SK-N-SH (cell line): ENCODE measurements around the gene HPRT1. TPM values are rescaled to one million over a fixed set of nuclear protein-coding genes. Genes with fewer than 3 reads are reported as not detected.

Experiments
- CTCF ChIA-PET: fragments of 300-600, 350-600 bp; formaldehyde crosslinking; extraction: SDS; loops from one replicate; lab custom pipeline; 2021; lab: Yijun Ruan, JAX
- POLR2A ChIA-PET: fragments of 350-600 bp; sonication (Branson Sonifier 250); formaldehyde crosslinking; extraction: SDS; loops from one replicate; lab custom pipeline; 2020; ENCODE audit warnings: antibody characterized with exemption, inconsistent platforms; lab: Yijun Ruan, JAX
- DNase-seq: peaks from one replicate; pipeline ENCODE4 v3.0.0; 2012
- H2AFZ ChIP-seq: fragments of 200-600 bp; sonication (generic); 2 replicates; pipeline ENCODE4 v1.8.1; 2016; ENCODE audit warnings: antibody characterized with exemption, mild to moderate bottlenecking, low read depth
- H3F3A ChIP-seq: fragments of 200-600 bp; sonication (generic); replicated peaks from 2 replicates; pipeline ENCODE3; 2016; ENCODE audit warnings: antibody characterized with exemption, mild to moderate bottlenecking; ENCODE audit not compliant: insufficient read depth
- H3K27ac ChIP-seq, 2 experiments: fragments of 200-500 bp in 1 of 2; fragments of 200-600 bp in 1 of 2; sonication (Bioruptor generic) in 1 of 2; sonication (generic), shearing (Covaris generic) in 1 of 2; 2 replicates each; pipeline versions ENCODE4 v1.5.1 to v1.6.1; 2014 to 2016; ENCODE audit warnings: low read depth in 2 of 2, inconsistent platforms in 1 of 2, low read length in 1 of 2, mild to moderate bottlenecking in 1 of 2, mixed read lengths in 1 of 2
- H3K27me3 ChIP-seq: fragments of 200-600 bp; sonication (generic), shearing (Covaris generic); 2 replicates; pipeline ENCODE4 v1.6.1; 2016; ENCODE audit warnings: mixed run types; ENCODE audit not compliant: insufficient read depth
- H3K36me3 ChIP-seq, 2 experiments: fragments of 200-500 bp in 1 of 2; fragments of 200-600 bp in 1 of 2; sonication (Bioruptor generic) in 1 of 2; sonication (generic) in 1 of 2; replicated peaks in 1 of 2; 2 replicates each; pipeline versions ENCODE3 to v1.5.1; 2014 to 2016; ENCODE audit warnings: low read length in 1 of 2, mild to moderate bottlenecking in 1 of 2; ENCODE audit not compliant: insufficient read depth in 2 of 2, control insufficient read depth in 1 of 2
- H3K4me1 ChIP-seq, 2 experiments: fragments of 200-500 bp in 1 of 2; fragments of 200-600 bp in 1 of 2; sonication (Bioruptor generic) in 1 of 2; sonication (generic), shearing (Covaris generic) in 1 of 2; 2 replicates each; pipeline versions ENCODE4 v1.5.1 to v1.6.1; 2014 to 2016; ENCODE audit warnings: low read depth in 1 of 2, low read length in 1 of 2, mixed run types in 1 of 2; ENCODE audit not compliant: insufficient read depth in 2 of 2, control insufficient read depth in 1 of 2
- H3K4me2 ChIP-seq: fragments of 200-600 bp; sonication (generic), shearing (Covaris generic); 2 replicates; pipeline ENCODE4 v1.6.1; 2017; ENCODE audit warnings: mixed run types
- H3K4me3 ChIP-seq, 2 experiments: fragments of 200-500 bp in 1 of 2; fragments of 200-600 bp in 1 of 2; sonication (Bioruptor generic) in 1 of 2; sonication (generic), shearing (Covaris generic) in 1 of 2; 2 replicates each; pipeline versions ENCODE4 v1.5.1 to v1.8.1; 2014 to 2016; ENCODE audit warnings: low read depth in 2 of 2, inconsistent platforms in 1 of 2, low read length in 1 of 2, mild to moderate bottlenecking in 1 of 2, mixed read lengths in 1 of 2, moderate library complexity in 1 of 2
- H3K79me2 ChIP-seq: fragments of 200-600 bp; sonication (generic); 2 replicates; pipeline ENCODE4 v1.8.1; 2017; ENCODE audit warnings: mild to moderate bottlenecking; ENCODE audit not compliant: insufficient read depth
- H3K9ac ChIP-seq: fragments of 200-600 bp; sonication (generic); 2 replicates; pipeline ENCODE4 v1.6.1; 2017; ENCODE audit warnings: mixed run types
- H3K9me2 ChIP-seq: fragments of 200-600 bp; sonication (generic); 2 replicates; pipeline ENCODE4 v1.6.1; 2017; ENCODE audit warnings: mixed run types
- H3K9me3 ChIP-seq: fragments of 200-600 bp; sonication (generic); 2 replicates; pipeline ENCODE4 v1.6.1; 2017; ENCODE audit warnings: mixed run types, mild to moderate bottlenecking, moderate library complexity
- H4K20me1 ChIP-seq: fragments of 200-600 bp; sonication (generic); 2 replicates; pipeline ENCODE4 v1.6.1; 2017; ENCODE audit warnings: mild to moderate bottlenecking, mixed run types; ENCODE audit not compliant: insufficient read depth
- EZH2phosphoT487 ChIP-seq: fragments of 200-600 bp; sonication (generic); IDR thresholded peaks from 2 replicates; pipeline ENCODE4 v1.6.1; 2017; ENCODE audit warnings: low read depth, mixed run types, mild to moderate bottlenecking, antibody characterized with exemption, moderate library complexity, borderline replicate concordance
- FOSL2 ChIP-seq: IDR thresholded peaks from 2 replicates; pipeline ENCODE4 v1.4.0; 2012; ENCODE audit warnings: low read depth, mild to moderate bottlenecking, moderate library complexity, borderline replicate concordance
- MEF2A ChIP-seq: IDR thresholded peaks from 2 replicates; pipeline ENCODE4 v1.4.0; 2012; ENCODE audit warnings: low read depth, borderline replicate concordance
- NFIC ChIP-seq: IDR thresholded peaks from 2 replicates; pipeline ENCODE4 v1.4.0; 2012; ENCODE audit warnings: borderline replicate concordance
- POLR2AphosphoS5 ChIP-seq: IDR thresholded peaks from 2 replicates; pipeline ENCODE4 v1.6.1; 2012; ENCODE audit warnings: low read depth, low read length
- RAD21 ChIP-seq: IDR thresholded peaks from 2 replicates; pipeline ENCODE4 v1.6.1; 2012; ENCODE audit warnings: mild to moderate bottlenecking, low read length
- SIN3A ChIP-seq: IDR thresholded peaks from 2 replicates; pipeline ENCODE4 v1.6.1; 2012; ENCODE audit warnings: low read depth, mild to moderate bottlenecking, low read length, moderate library complexity, borderline replicate concordance
- TAF1 ChIP-seq: IDR thresholded peaks from 2 replicates; pipeline ENCODE4 v1.6.1; 2012; ENCODE audit warnings: low read depth, mild to moderate bottlenecking, low read length, moderate library complexity, borderline replicate concordance
- TEAD4 ChIP-seq: IDR thresholded peaks from 2 replicates; pipeline ENCODE4 v1.4.0; 2012; ENCODE audit warnings: mild to moderate bottlenecking, borderline replicate concordance; ENCODE audit not compliant: insufficient read depth
- USF1 ChIP-seq: IDR thresholded peaks from 2 replicates; pipeline ENCODE4 v1.4.0; 2012; ENCODE audit warnings: low read depth, borderline replicate concordance
- ZBTB33 ChIP-seq: IDR thresholded peaks from 2 replicates; pipeline ENCODE4 v1.4.0; 2012; ENCODE audit warnings: low read depth, borderline replicate concordance
- WGBS: methylation state at CpG from one replicate; pipeline ENCODE4 v1.1.6; 2017; ENCODE audit warnings: low lambda C conversion rate; 5-methylcytosine and 5-hydroxymethylcytosine counted together
- polyA plus RNA-seq, 3 experiments: library from polyadenylated mRNA; depleted of rRNA; stranded (reverse); fragments of >200 nt; gene quantifications; 2 replicates each; pipeline ENCODE4 v1.2.3, GENCODE V29; 2012
- TF ChIP-seq, protein P1 (sequence below): fragments of 150-350 bp; IDR thresholded peaks from 2 replicates; pipeline ENCODE4 v1.6.1; 2016; ENCODE audit warnings: mild to moderate bottlenecking, low read depth, low read length
- TF ChIP-seq, protein P2 (sequence below): IDR thresholded peaks from 2 replicates; pipeline ENCODE4; 2012

The HPRT1 gene
- polyA plus RNA-seq, 1 of the 3 experiments (the other 2 are of a cell fraction): 42.3 TPM

- Histone ChIP-seq H3K27ac (peak overlapping the region in 1 of 2 experiments; percentile 45; a peak in 3 of 4 replicates), H3K79me2 (peaks cover 63% of the 10 kb centered on the region)
- CTCF ChIA-PET: interaction anchor here (1.3 kb wide), 1 partner anchor 14 kb away, joined by 7 read pairs; no protein-coding TSS in a partner anchor
These were observed 9.5 kb downstream of the HPRT1 start for GRCh38 chrX:134469486-134469885.

DNA sequence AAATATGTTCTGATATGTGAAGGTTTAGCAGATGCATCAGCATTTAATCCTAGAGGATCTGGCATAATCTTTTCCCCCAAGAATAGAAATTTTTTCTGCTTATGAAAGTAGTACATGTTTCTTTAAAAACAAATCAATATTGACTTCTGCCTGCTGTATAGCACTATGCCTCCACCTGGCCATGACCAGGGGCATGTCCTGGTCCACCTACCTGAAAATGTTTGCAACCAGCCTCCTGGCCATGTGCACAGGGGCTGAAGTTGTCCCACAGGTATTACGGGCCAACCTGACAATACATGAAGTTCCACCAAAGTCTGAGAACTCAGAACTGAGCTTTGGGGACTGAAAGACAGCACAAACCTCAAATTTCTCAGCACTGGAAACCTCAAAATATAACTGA is 10.0 kb downstream of the HPRT1 start:
- 0 out of 2 replicates have a peak overlapping the region, but pooled peaks have one; percentile 29 for H3K4me2 ChIP-seq
- H3K4me3 ChIP-seq: no peak overlapping the region
- no peak overlapping the region for H3K9ac ChIP-seq
- DNase-seq: no peak
- H4K20me1 ChIP-seq: no peaks in the 10 kb centered on the region
- 0 out of 4 replicates have a peak, but pooled peaks cover 0 to 5% of the 10 kb centered on the region in 2 experiments for H3K4me1 ChIP-seq
- no peaks in the 10 kb centered on the region; the same call in 1 of the 2 replicates for H3K27me3 ChIP-seq
- no peaks in the 10 kb centered on the region for H3K9me3 ChIP-seq
- POLR2A ChIA-PET: no interaction called here
- CTCF ChIA-PET: interaction anchor here (1.3 kb wide), 1 partner anchor 14 kb away, joined by 7 read pairs; no protein-coding TSS in a partner anchor
- peaks cover 0 to 9% of the 10 kb centered on the region in 2 experiments for H3K36me3 ChIP-seq
- H3K27ac ChIP-seq: peak overlapping the region in 1 of 2 experiments; percentile 45; a peak in 2 of 4 replicates
- whole genome bisulfite sequencing: 67% methylated on average over 1 of the region's 1 CpG
- peaks cover 58% of the 10 kb centered on the region for H3K79me2 ChIP-seq
- TF ChIP-seq NFIC (no peak), ZBTB33 (no peak), MEF2A (no peak), POLR2AphosphoS5 (no peak), RAD21 (no peak), USF1 (no peak), TAF1 (no peak), EZH2phosphoT487 (no peak), TEAD4 (no peak)
- TF ChIP-seq, protein P1, sequence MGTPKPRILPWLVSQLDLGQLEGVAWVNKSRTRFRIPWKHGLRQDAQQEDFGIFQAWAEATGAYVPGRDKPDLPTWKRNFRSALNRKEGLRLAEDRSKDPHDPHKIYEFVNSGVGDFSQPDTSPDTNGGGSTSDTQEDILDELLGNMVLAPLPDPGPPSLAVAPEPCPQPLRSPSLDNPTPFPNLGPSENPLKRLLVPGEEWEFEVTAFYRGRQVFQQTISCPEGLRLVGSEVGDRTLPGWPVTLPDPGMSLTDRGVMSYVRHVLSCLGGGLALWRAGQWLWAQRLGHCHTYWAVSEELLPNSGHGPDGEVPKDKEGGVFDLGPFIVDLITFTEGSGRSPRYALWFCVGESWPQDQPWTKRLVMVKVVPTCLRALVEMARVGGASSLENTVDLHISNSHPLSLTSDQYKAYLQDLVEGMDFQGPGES: no peak
- TF ChIP-seq, protein P2, sequence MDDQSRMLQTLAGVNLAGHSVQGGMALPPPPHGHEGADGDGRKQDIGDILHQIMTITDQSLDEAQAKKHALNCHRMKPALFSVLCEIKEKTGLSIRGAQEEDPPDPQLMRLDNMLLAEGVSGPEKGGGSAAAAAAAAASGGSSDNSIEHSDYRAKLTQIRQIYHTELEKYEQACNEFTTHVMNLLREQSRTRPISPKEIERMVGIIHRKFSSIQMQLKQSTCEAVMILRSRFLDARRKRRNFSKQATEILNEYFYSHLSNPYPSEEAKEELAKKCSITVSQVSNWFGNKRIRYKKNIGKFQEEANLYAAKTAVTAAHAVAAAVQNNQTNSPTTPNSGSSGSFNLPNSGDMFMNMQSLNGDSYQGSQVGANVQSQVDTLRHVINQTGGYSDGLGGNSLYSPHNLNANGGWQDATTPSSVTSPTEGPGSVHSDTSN: no peak
- H3F3A ChIP-seq: peaks cover 19% of the 10 kb centered on the region
- no peaks in the 10 kb centered on the region for H3K9me2 ChIP-seq
- no peak overlapping the region for H2AFZ ChIP-seq

More at GRCh38 chrX:134469486-134469885, 9.5 kb downstream of the HPRT1 start:
- H3K4me1 ChIP-seq: 0 out of 4 replicates have a peak, but pooled peaks cover 0 to 5% of the 10 kb centered on the region in 2 experiments
- no peak for TF ChIP-seq SIN3A
- TF ChIP-seq FOSL2: peak; percentile 34; the same call in 1 of the 2 replicates
- TF ChIP-seq, all 33 proteins: peak for 1
- no peak overlapping the region for H3K4me3 ChIP-seq
- no peak for DNase-seq
- no peak overlapping the region for H2AFZ ChIP-seq
- H3K9me3 ChIP-seq: no peaks in the 10 kb centered on the region
- no peaks in the 10 kb centered on the region for H4K20me1 ChIP-seq
- H3K9ac ChIP-seq: no peak overlapping the region
- WGBS: 7% methylated on average over 2 of the region's 2 CpGs
- H3F3A ChIP-seq: peaks cover 19% of the 10 kb centered on the region
- peaks cover 0 to 10% of the 10 kb centered on the region in 2 experiments for H3K36me3 ChIP-seq
- H3K4me2 ChIP-seq: peak overlapping the region; percentile 29; the same call in 1 of the 2 replicates
- no peaks in the 10 kb centered on the region; the same call in 1 of the 2 replicates for H3K27me3 ChIP-seq
- no peaks in the 10 kb centered on the region for H3K9me2 ChIP-seq
- POLR2A ChIA-PET: no interaction called here
